H9 (cell line): ENCODE results near the gene SERPINA9. TPM values are rescaled to one million over a fixed set of nuclear protein-coding genes. Genes with fewer than 3 reads are reported as not detected.

Experiments used
- DNase-seq: peaks from one replicate; pipeline ENCODE4 v3.0.0-alpha.2; 2017
- H2AFZ ChIP-seq: one replicate; pipeline ENCODE4 v1.6.1; 2013; ENCODE audit warnings: mild to moderate bottlenecking, low read length, control low read depth, moderate library complexity
- H2AK5ac ChIP-seq: 2 replicates; pipeline ENCODE4 v1.6.1; 2013; ENCODE audit warnings: low read length, control low read depth, mixed read lengths; ENCODE audit not compliant: insufficient read length
- H2BK120ac ChIP-seq: one replicate; pipeline ENCODE4 v1.6.1; 2013; ENCODE audit warnings: low read depth, mild to moderate bottlenecking, low read length, control low read depth, inconsistent platforms; ENCODE audit not compliant: poor library complexity, severe bottlenecking
- H2BK12ac ChIP-seq: 2 replicates; pipeline ENCODE4 v1.6.1; 2013; ENCODE audit warnings: low read length, control low read depth, mixed read lengths, low read depth; ENCODE audit not compliant: insufficient read length
- H2BK15ac ChIP-seq: 2 replicates; pipeline ENCODE4 v1.6.1; 2013; ENCODE audit warnings: low read depth, low read length, control low read depth
- H2BK20ac ChIP-seq: one replicate; pipeline ENCODE4 v1.6.1; 2013; ENCODE audit warnings: low read depth, mild to moderate bottlenecking, low read length, control low read depth, inconsistent platforms; ENCODE audit not compliant: poor library complexity, severe bottlenecking
- H2BK5ac ChIP-seq: 2 replicates; pipeline ENCODE4 v1.6.1; 2013; ENCODE audit warnings: low read length, control low read depth, mixed read lengths; ENCODE audit not compliant: insufficient read length
- H3K14ac ChIP-seq: 2 replicates; pipeline ENCODE4 v1.6.1; 2013; ENCODE audit warnings: low read length, control low read depth; ENCODE audit not compliant: insufficient read depth
- H3K18ac ChIP-seq: 2 replicates; pipeline ENCODE4 v1.6.1; 2013; ENCODE audit warnings: low read depth, mild to moderate bottlenecking, mixed read lengths, low read length, control low read depth; ENCODE audit not compliant: insufficient read length
- H3K23ac ChIP-seq: 2 replicates; pipeline ENCODE4 v1.6.1; 2013; ENCODE audit warnings: low read length, control low read depth, mixed read lengths, low read depth; ENCODE audit not compliant: insufficient read length
- H3K23me2 ChIP-seq: 2 replicates; pipeline ENCODE4 v1.6.1; 2013; ENCODE audit warnings: low read depth, mild to moderate bottlenecking, mixed read lengths, low read length, control low read depth; ENCODE audit not compliant: insufficient read length, poor library complexity, severe bottlenecking
- H3K27ac ChIP-seq: 2 replicates; pipeline ENCODE4 v1.5.1; 2013; ENCODE audit warnings: low read length, control low read depth, mixed read lengths, low read depth; ENCODE audit not compliant: insufficient read length
- H3K27me3 ChIP-seq: 2 replicates; pipeline ENCODE4 v1.6.1; 2013; ENCODE audit warnings: low read length, control low read depth, inconsistent platforms; ENCODE audit not compliant: insufficient read depth
- H3K4ac ChIP-seq: 2 replicates; pipeline ENCODE4 v1.6.1; 2013; ENCODE audit warnings: low read depth, mild to moderate bottlenecking, control low read depth, inconsistent platforms, low read length, moderate library complexity
- H3K4me1 ChIP-seq: 2 replicates; pipeline ENCODE4 v1.6.1; 2013; ENCODE audit warnings: low read length, control low read depth, inconsistent platforms; ENCODE audit not compliant: insufficient read depth
- H3K4me2 ChIP-seq: 2 replicates; pipeline ENCODE4 v1.6.1; 2013; ENCODE audit warnings: low read length, control low read depth, mixed read lengths; ENCODE audit not compliant: insufficient read length, insufficient read depth
- H3K56ac ChIP-seq: 2 replicates; pipeline ENCODE4 v1.6.1; 2013; ENCODE audit warnings: low read depth, mild to moderate bottlenecking, mixed read lengths, low read length, control low read depth; ENCODE audit not compliant: insufficient read length
- H3K79me1 ChIP-seq: 2 replicates; pipeline ENCODE4 v1.6.1; 2013; ENCODE audit warnings: low read depth, mild to moderate bottlenecking, moderate library complexity, low read length, control low read depth, inconsistent platforms; ENCODE audit not compliant: insufficient read depth, poor library complexity, severe bottlenecking
- H3K79me2 ChIP-seq: 2 replicates; pipeline ENCODE4 v1.6.1; 2013; ENCODE audit warnings: low read length, control low read depth, inconsistent platforms; ENCODE audit not compliant: insufficient read depth
- H3K9ac ChIP-seq: 2 replicates; pipeline ENCODE4 v1.6.1; 2013; ENCODE audit warnings: low read length, control low read depth, mixed read lengths; ENCODE audit not compliant: insufficient read length; ENCODE audit errors: extremely low read depth
- H3K9me3 ChIP-seq: one replicate; pipeline ENCODE4 v1.6.1; 2013; ENCODE audit warnings: low read depth, low read length, inconsistent platforms; ENCODE audit not compliant: control insufficient read depth
- H3T11ph ChIP-seq: one replicate; pipeline ENCODE4 v1.6.1; 2013; ENCODE audit warnings: mild to moderate bottlenecking, low read length, control low read depth, inconsistent platforms
- H4K20me1 ChIP-seq: one replicate; pipeline ENCODE4 v1.6.1; 2013; ENCODE audit not compliant: control insufficient read depth, insufficient read length, insufficient read depth
- H4K5ac ChIP-seq: 2 replicates; pipeline ENCODE4 v1.6.1; 2013; ENCODE audit warnings: low read depth, mild to moderate bottlenecking, mixed read lengths, low read length, control low read depth; ENCODE audit not compliant: insufficient read length
- H4K8ac ChIP-seq: replicated peaks from 2 replicates; pipeline ENCODE4 v1.6.1; 2013; ENCODE audit warnings: low read length, control low read depth, mixed read lengths, low read depth; ENCODE audit not compliant: insufficient read length
- H4K91ac ChIP-seq: 2 replicates; pipeline ENCODE4 v1.6.1; 2013; ENCODE audit warnings: low read depth, mild to moderate bottlenecking, moderate library complexity, mixed read lengths, low read length, control low read depth; ENCODE audit not compliant: insufficient read length
- H3K27ac Mint-ChIP-seq, 3 experiments: 2 replicates in 2 of 3; 3 replicates in 1 of 3; pipeline ENCODE4 v1.8.0; 2020 to 2021; ENCODE audit warnings: mixed read lengths in 3 of 3, mild to moderate bottlenecking in 1 of 3, moderate library complexity in 1 of 3
- H3K27me3 Mint-ChIP-seq: 2 replicates; pipeline ENCODE4 v1.8.0; 2021; ENCODE audit warnings: low read depth, mild to moderate bottlenecking, moderate library complexity, mixed read lengths
- H3K36me3 Mint-ChIP-seq, 3 experiments: 2 replicates in 2 of 3; 3 replicates in 1 of 3; pipeline ENCODE4 v1.8.0; 2020 to 2021; ENCODE audit warnings: low read depth in 3 of 3, mixed read lengths in 3 of 3; ENCODE audit not compliant: insufficient read depth in 1 of 3
- H3K4me1 Mint-ChIP-seq, 2 experiments: 2 replicates each; pipeline ENCODE4 v1.8.0; 2020; ENCODE audit warnings: mixed read lengths in 2 of 2
- H3K4me3 Mint-ChIP-seq, 2 experiments: 2 replicates in 1 of 2; 3 replicates in 1 of 2; pipeline ENCODE4 v1.8.0; 2020 to 2021; ENCODE audit warnings: mild to moderate bottlenecking in 2 of 2, mixed read lengths in 2 of 2, moderate library complexity in 1 of 2
- H3K9me3 Mint-ChIP-seq, 2 experiments: 2 replicates in 1 of 2; 3 replicates in 1 of 2; pipeline ENCODE4 v1.8.0; 2020; ENCODE audit warnings: mild to moderate bottlenecking in 2 of 2, mixed read lengths in 2 of 2, moderate library complexity in 1 of 2
- CTCF ChIP-seq: fragments of 200-600 bp; sonication (generic); conservative IDR thresholded peaks from 3 replicates; pipeline ENCODE4 v1.8.0; 2021; ENCODE audit warnings: antibody characterized with exemption, mild to moderate bottlenecking
- total RNA-seq: library from RNA; stranded (reverse); gene quantifications from 2 replicates; pipeline ENCODE4 v1.2.1, GENCODE V29; 2021

The SERPINA9 gene
- total RNA-seq, 1 experiment from 2014 or later, result not detected

GRCh38 chr14:94478420-94478819 lies 2.4 kb upstream of the SERPINA9 start:
- no peaks in the 10 kb centered on the region for H3K4me1 ChIP-seq
- no peak overlapping the region for H3K4ac ChIP-seq
- Mint-ChIP-seq H3K4me3 (no peak overlapping the region), H3K9me3 (peaks cover 22 to 23% of the 10 kb centered on the region in 2 experiments), H3K27ac (no peak overlapping the region), H3K27me3 (peaks cover 6% of the 10 kb centered on the region; the same call in 1 of the 2 replicates), H3K36me3 (peaks cover 3 to 18% (median 10%) of the 10 kb centered on the region in 3 experiments; a peak in 5 of 7 replicates), H3K4me1 (no peaks in the 10 kb centered on the region)
- H3K23ac ChIP-seq, result no peak overlapping the region
- no peak overlapping the region for H2AK5ac ChIP-seq
- no peaks in the 10 kb centered on the region for H3K9me3 ChIP-seq
- no peak overlapping the region for H3K9ac ChIP-seq
- H2BK120ac ChIP-seq, result no peak overlapping the region
- no peak overlapping the region for H3K27ac ChIP-seq
- no peak overlapping the region for H2BK20ac ChIP-seq
- no peak overlapping the region for H2BK12ac ChIP-seq
- H3K56ac ChIP-seq, result no peak overlapping the region
- H2BK15ac ChIP-seq, result no peak overlapping the region
- no peaks in the 10 kb centered on the region for H4K20me1 ChIP-seq
- H3K23me2 ChIP-seq, result no peaks in the 10 kb centered on the region
- no peaks in the 10 kb centered on the region for H3K79me2 ChIP-seq
- no peak overlapping the region for H4K8ac ChIP-seq
- no peak overlapping the region for H4K91ac ChIP-seq
- no peak overlapping the region for H3K4me2 ChIP-seq
- no peak overlapping the region for H4K5ac ChIP-seq
- H3K18ac ChIP-seq, result no peak overlapping the region
- no peak overlapping the region for H2BK5ac ChIP-seq
- no peak overlapping the region for H2AFZ ChIP-seq
- no peaks in the 10 kb centered on the region for H3K79me1 ChIP-seq
- DNase-seq, result no peak
- H3K14ac ChIP-seq, result no peak overlapping the region
- no peak overlapping the region for H3T11ph ChIP-seq
- no peak for TF ChIP-seq CTCF
- no peaks in the 10 kb centered on the region; the same call in 1 of the 2 replicates for H3K27me3 ChIP-seq
